NCI-H748 (cell line): ENCODE measurements around the gene MT1G.
"Not testable (repeated sequence)": the region's sequence is repeated elsewhere in the genome, so short reads cannot be mapped to it uniquely, and the experiment has no call there.

Source experiments
- DNase-seq: peaks from one replicate; lab custom pipeline; 2025; ENCODE audit not compliant: unreplicated experiment; lab: John Stamatoyannopoulos, UW

The MT1G gene

DNA sequence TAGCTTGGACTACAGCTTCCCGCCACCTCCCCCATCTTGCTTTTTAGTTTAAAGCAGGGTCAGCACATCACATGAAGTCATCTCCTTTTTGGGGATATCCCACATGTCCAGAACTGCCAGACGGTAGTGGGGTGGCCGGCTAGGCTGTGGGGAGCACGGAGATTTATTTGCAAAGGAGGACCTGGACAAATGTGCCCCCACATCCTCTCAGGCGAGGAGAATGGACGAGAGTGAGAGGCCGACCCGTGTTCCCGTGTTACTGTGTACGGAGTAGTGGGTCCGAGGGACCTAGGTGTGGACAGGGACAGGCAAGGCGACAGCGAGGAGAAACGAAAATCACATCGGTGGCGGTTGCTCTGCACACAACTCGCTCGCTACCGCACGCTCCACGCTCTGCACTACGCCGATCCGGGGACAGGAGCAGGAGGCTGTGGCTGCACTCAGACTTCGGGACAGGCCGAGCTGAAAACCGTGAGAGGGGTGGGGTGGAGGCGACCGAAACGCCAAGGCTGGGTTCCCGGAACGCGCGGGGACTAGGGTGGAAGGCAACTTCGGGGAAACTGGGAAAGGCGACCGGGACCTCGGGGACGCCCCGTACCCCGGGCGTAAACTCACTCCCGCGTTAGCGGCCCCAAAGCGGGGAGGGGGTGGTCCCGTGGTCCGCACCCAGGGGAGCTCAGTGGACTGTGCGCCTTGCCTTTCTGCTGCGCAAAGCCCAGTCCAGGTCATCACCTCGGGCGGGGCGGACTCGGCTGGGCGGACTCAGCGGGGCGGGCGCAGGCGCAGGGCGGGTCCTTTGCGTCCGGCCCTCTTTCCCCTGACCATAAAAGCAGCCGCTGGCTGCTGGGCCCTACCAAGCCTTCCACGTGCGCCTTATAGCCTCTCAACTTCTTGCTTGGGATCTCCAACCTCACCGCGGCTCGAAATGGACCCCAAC is 29.8 kb downstream of the MT1G start, which contains the start of gene MT1A:
Gene MT1A, plus strand, starts transcription at position 853 of the 937 bp plus-strand sequence. Its CDS starts 73 bp downstream, at position 926.
- peak; percentile 42 for DNase-seq

DNA sequence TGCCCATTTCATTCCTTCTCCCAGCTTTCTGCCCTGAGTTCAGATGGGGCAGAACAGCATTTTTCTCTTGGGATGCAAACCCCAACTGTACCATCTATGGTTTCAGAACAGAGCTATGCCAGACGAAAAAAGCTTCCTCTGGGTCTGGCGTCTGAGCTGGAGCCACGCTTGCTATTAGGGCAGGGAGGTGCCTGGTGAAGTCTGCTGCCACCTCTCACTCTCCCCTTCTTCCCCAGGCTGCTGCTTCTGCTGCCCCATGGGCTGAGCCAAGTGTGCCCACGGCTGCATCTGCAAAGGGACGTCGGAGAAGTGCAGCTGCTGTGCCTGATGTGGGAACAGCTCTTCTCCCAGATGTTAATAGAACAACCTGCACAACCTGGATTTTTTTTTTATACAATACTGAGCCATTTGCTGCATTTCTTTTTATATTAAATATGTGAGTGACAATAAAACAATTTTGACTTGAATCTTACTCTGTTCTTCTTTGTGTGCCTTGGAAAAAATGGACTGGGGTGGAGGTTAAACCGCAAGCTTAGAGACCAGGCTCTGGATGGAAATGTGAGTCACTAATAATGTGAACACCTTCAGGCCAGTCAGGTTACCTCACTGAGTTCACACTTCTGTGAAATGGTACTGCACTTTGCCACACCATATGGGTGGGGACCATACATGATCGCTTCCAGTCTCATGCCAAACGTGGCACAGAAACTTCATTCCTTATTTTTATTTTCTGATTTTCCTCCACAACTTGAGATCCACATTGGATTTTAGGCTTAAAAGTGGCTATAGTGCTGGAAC is 31.1 kb downstream of the MT1G start:
- no peak for DNase-seq

DNA sequence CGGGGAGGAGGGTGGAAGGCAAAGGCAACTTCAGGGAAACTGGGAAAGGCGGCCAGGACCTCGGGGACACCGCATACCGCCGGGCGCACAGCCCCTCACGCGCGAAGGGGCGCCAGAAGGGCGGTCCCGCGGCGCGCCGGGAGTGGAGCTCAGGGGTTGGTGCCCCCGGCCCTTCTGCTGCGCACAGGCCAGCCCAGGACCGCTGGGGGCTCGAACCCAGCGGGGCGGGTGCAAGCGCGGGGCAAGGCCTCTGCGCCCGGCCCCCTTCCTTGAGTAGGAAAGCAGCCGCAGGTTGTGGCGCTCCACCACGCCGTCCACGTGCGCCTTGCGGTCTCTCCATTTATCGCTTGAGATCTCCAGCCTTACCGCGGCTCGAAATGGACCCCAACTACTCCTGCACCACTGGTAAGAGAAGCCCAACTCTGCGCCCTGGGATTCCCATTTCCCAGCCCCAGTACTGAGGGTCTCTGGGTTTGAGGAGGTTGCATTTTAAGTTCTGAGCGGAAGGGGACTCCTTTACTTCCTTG is 32.4 kb downstream of the MT1G start:
- DNase-seq, result no peak

DNA sequence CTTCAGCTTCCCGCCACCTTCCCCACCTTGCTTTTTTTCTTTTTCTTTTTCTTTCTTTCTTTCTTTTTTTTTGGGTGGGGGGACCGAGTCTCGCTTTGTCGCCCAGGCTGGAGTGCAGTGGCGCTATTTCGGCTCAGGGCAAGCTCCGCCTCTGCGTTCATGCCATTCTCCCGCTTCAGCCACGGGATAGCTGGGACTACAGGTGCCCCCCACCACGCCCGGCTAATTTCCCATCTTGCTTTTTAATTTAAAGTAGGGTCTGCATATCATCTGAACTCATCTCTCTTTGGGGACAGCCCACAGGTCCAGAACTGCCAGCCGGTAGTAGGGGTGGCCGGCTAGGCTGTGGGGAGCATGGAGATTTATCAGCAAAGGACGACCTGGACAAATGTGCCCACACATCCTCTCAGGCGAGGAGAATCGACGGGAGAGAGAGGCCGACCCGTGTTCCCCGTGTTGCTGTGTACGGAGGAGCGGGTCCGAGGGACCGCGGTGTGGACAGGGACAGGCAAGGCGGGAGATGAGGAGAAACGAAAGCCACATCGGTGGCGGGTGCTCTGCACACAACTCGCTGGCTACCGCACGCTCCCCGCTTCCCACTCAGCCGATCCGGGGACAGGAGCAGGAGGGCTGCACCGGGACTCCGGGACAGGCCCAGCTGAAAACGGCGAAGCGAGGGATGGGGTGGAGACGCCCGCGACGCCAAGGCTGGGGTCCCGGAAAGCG is 33.0 kb downstream of the MT1G start:
- no peak for DNase-seq

DNA sequence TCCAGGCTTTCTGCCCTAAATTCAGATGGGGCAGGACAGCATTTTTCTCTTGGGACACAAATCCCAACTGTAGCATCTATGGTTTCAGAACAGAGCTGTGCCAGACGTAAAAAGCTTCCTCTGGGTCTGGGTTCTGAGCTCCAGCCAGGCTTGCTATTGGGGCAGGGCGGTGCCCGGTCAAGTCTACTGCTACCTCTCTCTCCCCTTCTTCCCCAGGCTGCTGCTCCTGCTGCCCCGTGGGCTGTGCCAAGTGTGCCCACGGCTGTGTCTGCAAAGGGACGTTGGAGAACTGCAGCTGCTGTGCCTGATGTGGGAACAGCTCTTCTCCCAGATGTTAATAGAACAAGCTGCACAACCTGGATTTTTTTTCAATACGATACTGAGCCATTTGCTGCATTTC is 34.3 kb downstream of the MT1G start:
- DNase-seq, result no peak

DNA sequence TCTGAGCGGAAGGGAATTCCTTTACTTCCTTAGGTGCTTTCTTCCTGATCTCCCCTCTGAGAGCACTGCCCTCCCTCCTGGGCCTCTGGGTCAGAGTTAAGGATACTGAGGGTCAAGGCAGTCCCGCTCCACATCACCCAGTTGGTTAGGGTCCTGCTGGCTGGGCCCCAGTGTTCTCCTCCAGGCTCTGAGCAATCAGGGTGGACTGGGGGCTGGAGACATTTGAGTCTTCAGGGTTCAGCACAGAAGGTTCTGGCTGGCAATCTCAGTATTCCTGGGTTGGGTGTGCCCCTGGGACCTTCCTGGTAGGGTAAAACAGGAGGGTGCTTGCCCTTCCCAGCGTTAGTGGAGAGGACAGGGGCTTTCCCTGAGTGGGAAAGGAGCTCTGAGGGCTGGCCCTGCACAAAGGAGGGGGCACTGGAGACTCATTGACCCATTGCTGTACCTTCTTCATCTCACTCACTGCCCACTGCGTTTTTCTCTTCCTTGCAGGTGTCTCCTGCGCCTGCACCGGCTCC is 35.0 kb downstream of the MT1G start:
- DNase-seq, result no peak

DNA sequence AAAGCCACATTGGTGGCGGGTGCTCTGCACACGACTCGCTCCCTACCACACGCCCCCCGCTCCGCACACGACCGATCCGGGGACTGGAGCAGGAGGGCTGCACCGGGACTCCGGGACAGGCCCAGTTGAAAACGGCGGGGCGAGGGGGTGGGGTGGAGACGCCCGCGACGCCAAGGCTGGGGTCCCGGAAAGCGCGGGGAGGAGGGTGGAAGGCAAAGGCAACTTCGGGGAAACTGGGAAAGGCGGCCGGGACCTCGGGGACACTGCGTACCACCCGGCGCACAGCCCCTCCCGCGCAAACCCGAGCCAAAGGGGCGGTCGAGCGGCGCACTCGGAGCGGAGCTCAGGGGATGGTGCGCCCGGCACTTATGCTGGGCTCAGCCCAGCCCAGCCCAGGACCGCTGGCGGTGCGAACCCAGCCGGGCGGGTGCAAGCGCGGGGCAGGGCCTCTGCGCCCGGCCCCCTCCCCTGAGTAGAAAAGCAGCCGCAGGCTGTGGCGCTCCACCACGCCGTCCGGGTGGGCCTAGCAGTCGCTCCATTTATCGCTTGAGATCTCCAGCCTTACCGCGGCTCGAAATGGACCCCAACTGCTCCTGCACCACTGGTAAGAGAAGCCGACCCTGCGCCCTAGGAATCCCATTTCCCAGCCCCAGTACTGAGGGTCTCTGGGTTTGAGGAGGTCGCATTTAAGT is 35.6 kb downstream of the MT1G start, which contains the start of gene MT1M:
Gene MT1M, plus strand, starts transcription at position 504 of the 692 bp plus-strand sequence. Its CDS starts 73 bp downstream, at position 577.
- no peak for DNase-seq

DNA sequence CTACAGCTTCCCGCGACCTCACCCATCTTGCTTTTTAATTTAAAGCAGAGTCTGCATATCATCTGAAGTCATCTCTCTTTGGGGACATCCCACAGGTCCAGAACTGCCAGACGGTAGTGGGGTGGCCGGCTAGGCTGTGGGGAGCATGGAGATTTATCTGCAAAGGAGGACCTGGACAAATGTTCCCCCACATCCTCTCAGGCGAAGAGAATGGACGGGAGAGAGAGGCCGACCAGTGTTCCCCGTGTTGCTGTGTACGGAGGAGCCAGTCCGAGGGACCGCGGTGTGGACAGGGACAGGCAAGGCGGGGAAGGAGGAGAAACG is 36.1 kb downstream of the MT1G start:
- no peak for DNase-seq

DNA sequence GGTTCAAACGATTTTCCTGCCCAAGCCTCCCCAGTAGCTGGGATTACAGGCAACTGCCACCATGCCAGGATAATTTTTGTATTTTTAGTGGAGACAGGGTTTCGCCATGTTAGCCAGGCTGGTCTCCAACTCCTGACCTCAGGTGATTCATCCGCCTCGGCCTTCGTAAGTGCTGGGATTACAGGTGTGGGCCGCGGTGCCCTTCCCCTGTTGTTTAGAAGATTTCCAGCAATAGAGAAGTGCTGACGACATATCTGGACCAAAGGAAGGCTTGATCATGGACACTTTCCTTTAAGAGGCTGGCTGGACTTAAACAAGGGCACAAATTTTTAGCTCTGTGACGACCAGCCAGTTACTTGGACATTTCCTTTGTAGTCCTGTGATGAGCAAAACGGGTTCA is 36.7 kb downstream of the MT1G start:
- no peak for DNase-seq

DNA sequence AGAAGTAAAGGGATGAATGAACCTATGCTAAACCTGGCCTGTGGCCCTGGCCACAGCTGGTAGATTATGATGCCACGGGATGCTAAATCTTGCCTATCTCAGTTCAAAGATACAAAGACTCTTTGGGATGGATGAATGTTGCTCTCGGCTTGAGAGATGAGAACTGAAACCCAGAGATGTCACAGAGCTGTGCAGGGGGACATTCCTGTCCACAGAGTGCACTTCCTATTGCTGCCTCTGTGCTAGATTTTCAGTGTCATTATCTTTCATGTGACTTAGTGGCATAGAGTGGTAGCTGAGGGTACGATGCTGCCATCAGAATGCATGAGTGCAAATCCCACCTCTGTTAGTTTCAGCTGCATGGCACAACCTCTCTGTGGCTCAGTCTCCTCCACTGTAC is 37.7 kb downstream of the MT1G start:
- no peak for DNase-seq

DNA sequence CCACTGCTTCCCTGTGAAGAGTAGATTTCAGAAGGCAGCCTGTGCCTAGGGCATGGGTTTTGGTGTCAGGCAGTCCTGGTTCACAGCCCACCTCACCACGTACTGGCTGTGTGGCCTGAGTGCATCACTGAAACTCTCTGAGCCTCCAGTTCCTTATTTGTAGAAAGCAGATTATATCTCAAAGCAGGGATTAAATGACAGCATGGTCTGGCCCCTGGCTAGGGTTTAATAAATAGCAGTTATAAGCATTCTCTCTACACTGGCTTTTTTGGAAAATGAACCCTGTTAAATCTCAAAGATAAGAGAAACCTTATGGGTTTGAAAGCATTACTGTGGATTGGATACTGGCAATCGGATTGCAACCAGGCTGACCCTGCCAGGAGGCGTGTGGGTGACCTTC is 38.3 kb downstream of the MT1G start:
- DNase-seq, result no peak

DNA sequence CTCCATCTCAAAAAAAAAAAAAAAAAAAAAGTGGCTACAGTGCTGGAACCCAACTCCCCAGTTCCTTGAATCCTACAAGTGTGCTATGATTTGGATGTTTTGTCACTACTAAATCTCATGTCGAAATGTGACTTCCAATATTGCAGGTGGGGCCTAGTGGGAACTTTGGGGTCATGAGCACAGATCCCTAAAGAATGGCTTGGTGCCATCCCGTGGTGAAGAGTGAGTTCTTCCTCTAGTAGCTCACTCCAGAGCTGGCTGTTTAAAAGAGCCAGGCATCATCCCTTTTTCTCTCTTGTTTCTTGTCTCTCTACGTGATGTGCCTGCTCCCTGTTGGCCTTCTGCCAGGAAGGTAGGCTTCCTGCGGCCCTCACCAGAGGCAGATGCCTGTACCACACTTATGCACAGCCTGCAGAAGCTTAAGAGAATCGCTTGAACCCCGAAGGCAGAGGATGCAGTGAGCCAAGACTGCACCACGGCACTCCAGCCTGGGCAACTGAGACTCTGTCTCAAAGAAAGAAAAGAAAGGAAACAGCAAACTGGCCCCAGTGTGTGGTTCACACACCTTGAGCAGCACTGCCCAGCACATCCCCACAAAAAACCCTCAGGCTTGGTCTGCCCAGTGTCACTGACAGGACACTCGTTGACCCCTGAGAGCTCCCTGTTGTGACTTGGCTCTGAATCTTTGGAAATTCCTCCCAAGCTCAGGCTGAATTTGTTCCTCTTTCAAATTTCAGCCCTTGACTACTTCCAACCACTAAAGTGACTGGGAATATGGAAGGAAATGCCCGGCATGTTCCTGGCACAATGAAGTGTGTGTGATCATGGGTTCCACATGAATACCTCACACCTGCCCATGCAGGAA is 39.1 kb downstream of the MT1G start:
- DNase-seq, result no peak

DNA sequence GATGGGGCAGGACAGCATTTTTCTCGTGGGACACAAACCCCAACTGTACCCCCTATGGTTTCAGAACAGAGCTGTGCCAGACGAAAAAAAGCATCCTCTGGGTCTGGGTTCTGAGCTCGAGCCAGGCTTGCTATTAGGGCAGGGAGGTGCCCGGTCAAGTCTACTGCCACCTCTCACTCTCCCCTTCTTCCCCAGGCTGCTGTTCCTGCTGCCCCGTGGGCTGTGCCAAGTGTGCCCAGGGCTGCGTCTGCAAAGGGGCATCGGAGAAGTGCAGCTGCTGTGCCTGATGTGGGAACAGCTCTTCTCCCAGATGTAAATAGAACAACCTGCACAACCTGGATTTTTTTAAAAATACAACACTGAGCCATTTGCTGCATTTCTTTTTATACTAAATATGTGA is 41.2 kb downstream of the MT1G start:
- no peak for DNase-seq

DNA sequence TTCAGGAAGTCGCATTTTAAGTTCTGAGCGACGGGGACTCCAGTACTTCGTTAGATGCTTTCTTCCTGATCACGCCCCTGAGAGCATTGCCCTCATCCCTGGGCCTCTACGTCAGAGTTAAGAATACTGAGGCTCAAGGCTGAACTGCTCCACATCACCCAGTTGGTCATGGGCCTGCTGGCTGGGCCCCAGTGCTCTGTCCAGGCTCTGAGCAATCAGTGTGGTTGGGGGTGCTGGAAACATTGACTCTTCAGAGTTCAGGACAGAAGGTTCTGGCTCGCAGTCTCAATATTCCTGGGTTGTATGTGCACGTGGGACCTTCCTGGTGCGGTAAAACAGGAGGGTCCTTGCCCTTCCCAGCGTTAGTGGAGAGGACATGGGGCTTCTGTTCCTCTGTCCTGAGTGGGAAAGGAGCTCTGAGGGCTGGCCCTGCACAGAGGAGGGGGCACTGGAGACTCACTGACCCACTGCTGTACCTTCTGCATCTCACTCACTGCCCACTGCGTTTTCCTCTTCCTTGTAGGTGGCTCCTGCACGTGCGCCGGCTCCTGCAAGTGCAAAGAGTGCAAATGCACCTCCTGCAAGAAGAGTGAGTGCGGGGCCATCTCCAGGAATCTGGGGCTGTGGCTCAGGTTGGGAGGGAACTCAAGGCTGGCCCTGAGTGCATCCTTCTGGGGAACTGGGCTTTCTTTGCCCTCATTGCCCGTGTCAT is 41.8 kb downstream of the MT1G start:
- DNase-seq, result no peak

DNA sequence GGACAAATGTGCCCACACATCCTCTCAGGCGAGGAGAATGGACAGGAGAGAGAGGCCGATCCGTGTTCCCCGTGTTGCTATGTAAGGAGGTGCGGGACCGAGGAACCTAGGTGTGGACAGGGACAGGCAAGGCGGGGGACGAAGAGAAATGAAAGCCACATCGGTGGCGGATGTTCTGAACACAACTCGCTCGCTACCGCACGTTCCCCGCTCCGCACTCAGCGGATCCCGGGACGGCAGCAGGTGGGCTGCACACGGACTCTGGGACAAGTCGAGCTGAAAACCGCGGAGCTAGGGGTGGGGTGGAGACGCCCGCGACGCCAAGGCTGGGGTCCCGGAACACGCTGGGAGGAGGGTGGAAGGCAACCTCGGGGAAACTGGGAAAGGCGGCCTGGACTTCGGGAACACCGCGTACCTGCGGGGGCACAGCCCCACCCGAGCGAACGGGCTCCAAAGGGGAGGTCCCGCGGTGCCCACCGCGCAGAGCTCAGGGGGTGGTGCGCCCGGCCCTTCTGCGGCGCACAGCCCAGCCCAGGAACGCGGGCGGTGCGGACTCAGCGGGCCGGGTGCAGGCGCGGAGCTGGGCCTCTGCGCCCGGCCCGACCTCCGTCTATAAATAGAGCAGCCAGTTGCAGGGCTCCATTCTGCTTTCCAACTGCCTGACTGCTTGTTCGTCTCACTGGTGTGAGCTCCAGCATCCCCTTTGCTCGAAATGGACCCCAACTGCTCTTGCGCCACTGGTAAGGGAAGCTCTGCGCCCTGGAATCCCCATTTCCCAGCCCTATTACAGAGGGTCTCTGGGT is 42.5 kb downstream of the MT1G start, which contains the start of gene MT1E:
Gene MT1E, plus strand, starts transcription at position 642 of the 803 bp plus-strand sequence. Its CDS starts 71 bp downstream, at position 713.
- peak; percentile 3 for DNase-seq

DNA sequence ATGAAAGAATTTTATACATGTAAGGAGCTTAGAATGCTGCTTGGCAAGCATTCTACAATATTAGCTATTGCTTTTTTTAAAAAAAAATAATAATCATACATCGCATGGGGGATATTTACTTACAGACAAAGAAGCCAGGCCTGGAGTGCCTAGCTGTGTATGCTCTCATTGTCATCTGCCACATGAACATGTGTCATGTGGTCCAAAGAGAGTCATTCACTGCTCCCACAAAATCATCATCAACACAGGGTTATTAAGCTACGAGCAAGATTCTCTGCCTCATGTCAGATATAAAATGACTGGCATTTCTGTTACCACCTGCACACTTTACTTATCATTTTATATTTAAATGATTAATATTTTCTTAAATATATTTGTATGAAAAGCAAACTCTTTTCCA is 44.2 kb downstream of the MT1G start:
- no peak for DNase-seq

DNA sequence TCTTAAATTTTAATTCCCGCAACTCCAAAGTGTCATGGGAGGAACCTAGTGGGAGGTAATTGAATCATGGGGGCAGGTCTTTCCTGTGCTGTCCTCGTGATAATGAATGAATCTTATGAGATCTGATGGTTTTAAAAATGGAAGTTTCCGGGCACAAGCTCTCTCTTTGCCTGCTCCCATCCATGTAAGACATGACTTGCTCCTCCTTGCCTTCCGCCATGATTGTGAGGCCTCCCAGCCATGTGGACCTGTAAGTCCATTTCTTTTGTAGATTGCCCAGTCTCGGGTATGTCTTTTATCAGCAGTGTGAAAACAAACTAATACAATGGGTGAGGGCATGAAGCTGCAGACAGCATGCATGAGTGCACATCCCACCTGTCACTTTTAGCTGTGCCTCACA is 44.7 kb downstream of the MT1G start:
- DNase-seq, result not testable (repeated sequence)
